Occipital lobe (tissue), 3 donors: ENCODE results near the gene MOGAT2. TPM values are rescaled to one million over a fixed set of nuclear protein-coding genes. Genes with fewer than 3 reads are reported as not detected.

Source experiments
- DNase-seq: peaks from one replicate; lab custom pipeline; 2025; lab: John Stamatoyannopoulos, UW
- small RNA-seq: library from RNA; depleted of rRNA; stranded (forward); fragments of <200 nt; gene quantifications from one replicate; pipeline ENCODE3, GENCODE V24; 2014
- total RNA-seq: library from RNA; depleted of rRNA; stranded (reverse); fragments of >200 nt; gene quantifications from one replicate; pipeline ENCODE4 v1.2.3, GENCODE V29; 2014

The MOGAT2 gene
- total RNA-seq, 1 donor from 2014 or later: not detected

- no peak for DNase-seq
Measured at GRCh38 chr11:75779960-75780359, 62.3 kb downstream of the MOGAT2 start.

- DNase-seq: no peak
Measured at GRCh38 chr11:75780888-75781287, 63.2 kb downstream of the MOGAT2 start.

GRCh38 chr11:75781296-75781695 is 63.7 kb downstream of the MOGAT2 start:
- DNase-seq: no peak

GRCh38 chr11:75781831-75782230 is 64.2 kb downstream of the MOGAT2 start:
- DNase-seq: no peak

Small RNA genes within 50 kb of the gene (small RNA-seq; reads per million reads assigned to genes)
- gene RN7SL786P: not detected

Other genes with a start within 250 kb of the MOGAT2 start
- gene GDPD5, start 191.9 kb upstream of the MOGAT2 start, total RNA-seq: 9.8 TPM
- gene SERPINH1, start 155.6 kb upstream of the MOGAT2 start, total RNA-seq: 29.3 TPM
- gene MAP6, start 48.8 kb upstream of the MOGAT2 start, total RNA-seq: 83.6 TPM
- 4.4 TPM for gene DGAT2, start 50.9 kb downstream of the MOGAT2 start, total RNA-seq
- gene UVRAG, start 97.4 kb downstream of the MOGAT2 start, total RNA-seq: 38.1 TPM